ENCODE data around the gene RAD51AP1.

Gene RAD51AP1

DNA sequence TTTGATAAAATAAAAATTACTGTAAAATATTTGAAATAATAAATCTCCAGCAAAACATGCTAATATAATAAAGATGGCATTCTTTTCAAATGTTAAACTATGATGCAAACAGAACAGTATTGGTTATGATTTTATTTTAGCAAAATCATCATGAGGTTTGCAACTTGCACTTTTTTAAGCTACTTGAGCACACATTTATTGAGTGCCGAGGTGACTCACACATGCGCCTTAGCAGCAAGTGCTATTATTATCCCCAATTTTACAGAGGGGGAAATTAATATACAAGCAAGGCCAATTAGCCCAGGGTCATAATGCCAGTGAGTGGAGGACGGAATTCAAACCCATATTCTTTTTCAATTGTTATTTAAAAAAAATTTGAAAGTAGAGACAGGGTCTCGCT, 30.6 kb downstream of the RAD51AP1 start:
- Histone ChIP-seq H3K27me3 (replicated peaks; ENCODE audit: insufficient read depth, low read length) (no peaks in the 10 kb centered on the region), H3K4me3 (ENCODE audit: low read length) (no peak overlapping the region), H3K4me2 (ENCODE audit: low read depth, low read length) (no peak overlapping the region), H3K9me3 (replicated peaks; ENCODE audit: insufficient read depth, low read length) (no peaks in the 10 kb centered on the region), H3K27ac (ENCODE audit: low read length) (no peak overlapping the region), H3K9me2 (replicated peaks; ENCODE audit: insufficient read depth, low read length) (no peaks in the 10 kb centered on the region), H4K20me1 (ENCODE audit: insufficient read depth, low read length) (no peaks in the 10 kb centered on the region), H3K36me3 (replicated peaks; ENCODE audit: insufficient read depth, low read length) (no peaks in the 10 kb centered on the region), H3F3A (ENCODE audit: insufficient read depth, low read length) (peaks cover 4% of the 10 kb centered on the region; the same call in 1 of the 2 replicates), H3K79me2 (ENCODE audit: low read length) (no peaks in the 10 kb centered on the region), H3K9ac (ENCODE audit: low read length) (no peak overlapping the region), H3K4me1 (ENCODE audit: low read length) (peaks cover 9% of the 10 kb centered on the region; the same call in 1 of the 2 replicates), H2AFZ (ENCODE audit: low read length) (no peak overlapping the region)
- TF ChIP-seq, protein P1, sequence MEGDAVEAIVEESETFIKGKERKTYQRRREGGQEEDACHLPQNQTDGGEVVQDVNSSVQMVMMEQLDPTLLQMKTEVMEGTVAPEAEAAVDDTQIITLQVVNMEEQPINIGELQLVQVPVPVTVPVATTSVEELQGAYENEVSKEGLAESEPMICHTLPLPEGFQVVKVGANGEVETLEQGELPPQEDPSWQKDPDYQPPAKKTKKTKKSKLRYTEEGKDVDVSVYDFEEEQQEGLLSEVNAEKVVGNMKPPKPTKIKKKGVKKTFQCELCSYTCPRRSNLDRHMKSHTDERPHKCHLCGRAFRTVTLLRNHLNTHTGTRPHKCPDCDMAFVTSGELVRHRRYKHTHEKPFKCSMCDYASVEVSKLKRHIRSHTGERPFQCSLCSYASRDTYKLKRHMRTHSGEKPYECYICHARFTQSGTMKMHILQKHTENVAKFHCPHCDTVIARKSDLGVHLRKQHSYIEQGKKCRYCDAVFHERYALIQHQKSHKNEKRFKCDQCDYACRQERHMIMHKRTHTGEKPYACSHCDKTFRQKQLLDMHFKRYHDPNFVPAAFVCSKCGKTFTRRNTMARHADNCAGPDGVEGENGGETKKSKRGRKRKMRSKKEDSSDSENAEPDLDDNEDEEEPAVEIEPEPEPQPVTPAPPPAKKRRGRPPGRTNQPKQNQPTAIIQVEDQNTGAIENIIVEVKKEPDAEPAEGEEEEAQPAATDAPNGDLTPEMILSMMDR (IDR thresholded peaks at IDR 0.05; ENCODE audit: low read length) = no peak
- TF ChIP-seq EZH2phosphoT487 (IDR thresholded peaks at IDR 0.05; ENCODE audit: low read length) (no peak), EZH2 (optimal IDR thresholded peaks at IDR 0.05; ENCODE audit: low read depth, low read length) (no peak)
- no peak for DNase-seq

DNA sequence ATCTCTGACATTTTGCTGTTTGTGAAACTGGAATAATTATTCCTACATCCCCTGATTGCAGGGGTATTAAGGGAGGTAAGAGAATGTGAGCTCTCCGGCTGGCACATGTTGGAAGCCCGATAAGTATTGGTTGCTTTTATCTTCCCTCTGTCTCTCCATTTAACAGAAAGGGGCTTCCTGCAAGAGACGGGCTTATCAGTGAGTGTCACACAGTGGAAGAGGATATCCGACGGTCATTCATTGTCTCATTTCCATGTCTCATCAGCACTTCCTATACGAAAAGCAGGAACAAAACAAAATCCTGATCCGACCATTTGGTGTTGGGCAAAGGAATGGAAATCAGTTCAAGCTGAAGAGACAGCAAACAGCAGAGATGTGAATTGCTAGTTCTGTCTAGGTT, 34.0 kb downstream of the RAD51AP1 start:
- H3K4me1 ChIP-seq (ENCODE audit: low read length) = no peaks in the 10 kb centered on the region
- H3F3A ChIP-seq (ENCODE audit: insufficient read depth, low read length) = no peaks in the 10 kb centered on the region
- no peaks in the 10 kb centered on the region for H3K9me2 ChIP-seq (replicated peaks; ENCODE audit: insufficient read depth, low read length)
- TF ChIP-seq, protein P1 (IDR thresholded peaks at IDR 0.05; ENCODE audit: low read length) = no peak
- TF ChIP-seq EZH2 (optimal IDR thresholded peaks at IDR 0.05; ENCODE audit: low read depth, low read length) = no peak
- no peak for TF ChIP-seq EZH2phosphoT487 (IDR thresholded peaks at IDR 0.05; ENCODE audit: low read length)
- H2AFZ ChIP-seq (ENCODE audit: low read length) = no peak overlapping the region
- no peaks in the 10 kb centered on the region for H3K79me2 ChIP-seq (ENCODE audit: low read length)
- no peak for DNase-seq
- H3K4me3 ChIP-seq (ENCODE audit: low read length) = no peak overlapping the region
- no peaks in the 10 kb centered on the region for H3K36me3 ChIP-seq (replicated peaks; ENCODE audit: insufficient read depth, low read length)
- no peaks in the 10 kb centered on the region for H3K9me3 ChIP-seq (replicated peaks; ENCODE audit: insufficient read depth, low read length)
- H3K27me3 ChIP-seq (replicated peaks; ENCODE audit: insufficient read depth, low read length) = no peaks in the 10 kb centered on the region
- H3K9ac ChIP-seq (ENCODE audit: low read length) = no peak overlapping the region
- no peak overlapping the region for H3K27ac ChIP-seq (ENCODE audit: low read length)
- no peak overlapping the region for H3K4me2 ChIP-seq (ENCODE audit: low read depth, low read length)
- no peaks in the 10 kb centered on the region for H4K20me1 ChIP-seq (ENCODE audit: insufficient read depth, low read length)

DNA sequence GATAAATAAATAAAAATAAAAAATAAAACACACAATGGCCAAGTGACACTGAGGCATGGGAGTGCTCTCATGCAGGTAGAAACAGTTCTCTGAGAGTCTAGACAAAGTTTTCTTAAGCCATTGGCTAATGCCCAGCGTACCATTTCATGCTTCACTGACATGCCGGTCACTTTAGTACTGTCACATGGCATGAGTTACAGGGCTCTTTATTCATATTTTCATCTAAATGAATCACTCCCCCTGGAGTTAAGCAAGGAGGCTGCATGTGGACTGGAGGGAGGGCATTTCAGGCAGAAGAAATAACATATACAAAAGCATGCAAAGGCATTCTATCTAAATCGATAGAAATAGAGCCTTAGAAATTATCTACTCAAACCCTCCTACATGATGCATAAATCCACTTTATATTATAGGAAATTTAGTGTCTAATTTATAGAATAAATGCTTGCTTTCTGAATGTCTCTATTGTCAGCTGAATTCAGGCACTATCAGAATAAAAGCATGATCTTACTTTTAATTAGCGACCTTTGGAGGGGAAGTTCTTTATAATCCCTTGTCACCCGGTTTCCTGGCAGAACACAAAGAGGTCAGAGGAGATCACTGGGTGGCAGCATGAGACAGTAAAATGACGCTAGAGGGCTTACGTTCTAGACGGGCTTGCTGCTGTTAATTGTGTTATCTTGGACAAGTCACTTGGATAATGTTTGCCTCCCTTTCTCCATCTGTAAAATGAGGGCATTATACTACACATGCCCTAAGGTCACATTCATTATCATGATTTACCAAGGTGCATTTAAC, 40.8 kb downstream of the RAD51AP1 start:
- no peak for DNase-seq

More for the DNA sequence above, 40.8 kb downstream of the RAD51AP1 start:
- Histone ChIP-seq H3K9ac (ENCODE audit: low read length) (no peak overlapping the region), H4K20me1 (ENCODE audit: insufficient read depth, low read length) (no peaks in the 10 kb centered on the region), H3K4me2 (ENCODE audit: low read depth, low read length) (no peak overlapping the region), H3K27me3 (replicated peaks; ENCODE audit: insufficient read depth, low read length) (no peaks in the 10 kb centered on the region), H3K9me2 (replicated peaks; ENCODE audit: insufficient read depth, low read length) (no peaks in the 10 kb centered on the region), H2AFZ (ENCODE audit: low read length) (no peak overlapping the region), H3K36me3 (replicated peaks; ENCODE audit: insufficient read depth, low read length) (no peaks in the 10 kb centered on the region), H3K27ac (ENCODE audit: low read length) (no peak overlapping the region), H3K79me2 (ENCODE audit: low read length) (no peaks in the 10 kb centered on the region), H3K4me1 (ENCODE audit: low read length) (no peaks in the 10 kb centered on the region), H3K9me3 (replicated peaks; ENCODE audit: insufficient read depth, low read length) (no peaks in the 10 kb centered on the region), H3F3A (ENCODE audit: insufficient read depth, low read length) (no peaks in the 10 kb centered on the region), H3K4me3 (ENCODE audit: low read length) (no peak overlapping the region)
- TF ChIP-seq EZH2 (optimal IDR thresholded peaks at IDR 0.05; ENCODE audit: low read depth, low read length) = no peak
- no peak for TF ChIP-seq EZH2phosphoT487 (IDR thresholded peaks at IDR 0.05; ENCODE audit: low read length)
- TF ChIP-seq, protein P1 (IDR thresholded peaks at IDR 0.05; ENCODE audit: low read length) = no peak
